Heart left ventricle (tissue), 13 donors: ENCODE results near the gene FEZ2.

ENCODE experiments used
- POLR2A ChIP-seq, 2 donors: fragments of 450-650 bp; IDR thresholded peaks; one replicate each; pipeline ENCODE4 v1.6.1; 2017; ENCODE audit warnings: antibody characterized with exemption in 2 of 2, mild to moderate bottlenecking in 2 of 2, moderate library complexity in 2 of 2
- TF ChIP-seq, protein P1 (sequence below), 12 donors: fragments of 200-600 bp; sonication (generic) in 4 of 12; IDR thresholded peaks; one replicate each; pipeline versions ENCODE4 v1.5.0 to v1.8.0; 2018 to 2022; ENCODE audit warnings: antibody characterized with exemption in 12 of 12, mild to moderate bottlenecking in 5 of 12
- donor health status: ischemic (EF 13 %, LVEDD 7.1; RV severe dilation, severe dysfunction).
- donor health status: DM: no; HTN: yes; CAD: no.
- donor health status: DM: no; HTN: no; CAD: no.
- donor health status: ischemic (EF 25% LVEDD 6.9; RV normal size, moderate dysfunction).
- donor health status: ischemic (EF 25% LVEDD 5.7; RV mildly dilated, moderate dysfunction).
- donor health status: ischemic (EF 35%, LVEDD 5.7; RV mildly dilated, moderate dysfunction).
- donor health status: nonischemic (EF 11% LVEDD 7.7; RV severe dilation, severe dysfunction).
- donor health status: DM: yes; HTN: yes; CAD: no.
- donor health status: PGD.
- donor health status: ischemic (EF 29% LVEDD 5.4; RV normal size, mild dysfunction).
- donor health status: nonischemic (EF 23%, LVEDD 6.1; RV moderate dilation, normal function).

DNA sequence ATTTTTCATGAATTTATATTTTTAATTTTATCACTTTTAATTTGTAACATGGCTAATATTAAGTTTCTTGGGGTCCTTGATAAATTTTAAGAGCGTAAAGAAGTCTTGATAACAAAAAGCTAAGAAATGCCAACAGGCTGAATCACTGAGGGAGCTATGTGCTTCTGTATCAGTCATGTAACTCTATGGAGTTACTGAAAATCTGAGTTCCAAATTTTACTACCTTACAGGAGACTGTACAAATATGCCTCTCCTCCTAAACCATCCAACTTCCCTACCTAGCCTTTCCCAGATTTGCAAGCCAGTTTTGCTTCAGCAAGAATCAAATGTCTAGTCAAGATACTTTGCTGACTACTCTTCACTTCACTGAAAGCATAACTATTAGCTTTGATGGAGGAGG lies 35.7 kb downstream of the FEZ2 start:
- TF ChIP-seq, protein P1, sequence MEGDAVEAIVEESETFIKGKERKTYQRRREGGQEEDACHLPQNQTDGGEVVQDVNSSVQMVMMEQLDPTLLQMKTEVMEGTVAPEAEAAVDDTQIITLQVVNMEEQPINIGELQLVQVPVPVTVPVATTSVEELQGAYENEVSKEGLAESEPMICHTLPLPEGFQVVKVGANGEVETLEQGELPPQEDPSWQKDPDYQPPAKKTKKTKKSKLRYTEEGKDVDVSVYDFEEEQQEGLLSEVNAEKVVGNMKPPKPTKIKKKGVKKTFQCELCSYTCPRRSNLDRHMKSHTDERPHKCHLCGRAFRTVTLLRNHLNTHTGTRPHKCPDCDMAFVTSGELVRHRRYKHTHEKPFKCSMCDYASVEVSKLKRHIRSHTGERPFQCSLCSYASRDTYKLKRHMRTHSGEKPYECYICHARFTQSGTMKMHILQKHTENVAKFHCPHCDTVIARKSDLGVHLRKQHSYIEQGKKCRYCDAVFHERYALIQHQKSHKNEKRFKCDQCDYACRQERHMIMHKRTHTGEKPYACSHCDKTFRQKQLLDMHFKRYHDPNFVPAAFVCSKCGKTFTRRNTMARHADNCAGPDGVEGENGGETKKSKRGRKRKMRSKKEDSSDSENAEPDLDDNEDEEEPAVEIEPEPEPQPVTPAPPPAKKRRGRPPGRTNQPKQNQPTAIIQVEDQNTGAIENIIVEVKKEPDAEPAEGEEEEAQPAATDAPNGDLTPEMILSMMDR (IDR thresholded peaks at IDR 0.05) = no peak
- TF ChIP-seq POLR2A (IDR thresholded peaks at IDR 0.05) = no peak
